RWPE1 (cell line): ENCODE measurements around the gene ALDH3B1.

ENCODE experiments used
- CTCF ChIA-PET: fragments of 350-600 bp; sonication (Branson Sonifier 250); formaldehyde crosslinking; extraction: SDS; loops from one replicate; lab custom pipeline; 2021; lab: Yijun Ruan, JAX
- POLR2A ChIA-PET: fragments of 400-600 bp; formaldehyde crosslinking; extraction: SDS; loops from one replicate; lab custom pipeline; 2020; ENCODE audit warnings: antibody characterized with exemption; ENCODE audit not compliant: low non-redundant PET; lab: Yijun Ruan, JAX
- DNase-seq: peaks from one replicate; pipeline ENCODE4 v3.0.0; 2012; ENCODE audit warnings: low spot score
- H3K27ac ChIP-seq: fragments of 450-650 bp; 2 replicates; pipeline ENCODE4 v1.5.1; 2017
- TF ChIP-seq, protein P1 (sequence below): fragments of 450-650 bp; conservative IDR thresholded peaks from 2 replicates; pipeline ENCODE4 v1.5.1; 2017; ENCODE audit warnings: low read depth, mild to moderate bottlenecking

Gene ALDH3B1

DNA sequence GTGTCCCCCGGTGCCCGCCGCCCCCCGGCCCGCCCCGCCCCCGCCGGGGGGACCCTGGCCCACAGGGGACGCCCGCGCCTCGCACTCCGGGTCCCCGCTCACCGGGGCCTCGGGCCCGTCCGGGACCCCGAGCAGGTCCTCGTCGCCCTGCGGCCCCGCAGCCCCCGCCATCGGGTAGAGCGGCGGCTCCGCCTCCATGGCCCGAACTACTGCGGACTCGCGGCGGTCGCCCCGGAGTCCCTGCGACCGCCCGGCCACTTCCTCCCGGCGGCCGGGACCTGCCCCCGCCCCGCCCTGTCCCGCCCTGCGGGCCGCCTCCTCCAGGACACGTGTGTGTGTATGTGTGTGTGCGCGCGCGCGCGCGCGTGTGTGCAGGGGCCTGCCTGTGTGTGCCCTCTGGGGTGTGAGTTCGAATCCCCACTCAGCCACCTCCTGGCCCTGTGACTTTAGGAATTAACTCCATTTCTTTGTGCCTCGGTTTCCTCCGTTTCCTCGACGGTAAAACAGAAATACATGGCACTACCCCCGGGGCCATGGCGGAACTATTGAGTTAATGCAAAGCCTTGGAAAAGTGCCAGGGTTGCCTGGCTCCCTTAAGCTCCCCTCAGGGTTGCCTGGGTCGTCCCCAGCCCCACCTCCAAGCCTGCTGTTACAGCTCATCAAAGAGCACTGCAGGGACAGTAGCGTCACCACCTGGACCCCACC lies 6.1 kb upstream of the ALDH3B1 start, which contains the start of gene UNC93B1:
UNC93B1 (minus strand) TSS at position 252 of the 705 bp plus-strand sequence; CDS start at position 198, 54 bp downstream.
- CTCF ChIA-PET: interaction anchor here (0.5 to 1.5 kb wide), 4 partner anchors 16 to 242 kb away, joined by 3 to 6 read pairs (median 4); no protein-coding TSS in a partner anchor
- DNase-seq: peak; percentile 64
- TF ChIP-seq, protein P1, sequence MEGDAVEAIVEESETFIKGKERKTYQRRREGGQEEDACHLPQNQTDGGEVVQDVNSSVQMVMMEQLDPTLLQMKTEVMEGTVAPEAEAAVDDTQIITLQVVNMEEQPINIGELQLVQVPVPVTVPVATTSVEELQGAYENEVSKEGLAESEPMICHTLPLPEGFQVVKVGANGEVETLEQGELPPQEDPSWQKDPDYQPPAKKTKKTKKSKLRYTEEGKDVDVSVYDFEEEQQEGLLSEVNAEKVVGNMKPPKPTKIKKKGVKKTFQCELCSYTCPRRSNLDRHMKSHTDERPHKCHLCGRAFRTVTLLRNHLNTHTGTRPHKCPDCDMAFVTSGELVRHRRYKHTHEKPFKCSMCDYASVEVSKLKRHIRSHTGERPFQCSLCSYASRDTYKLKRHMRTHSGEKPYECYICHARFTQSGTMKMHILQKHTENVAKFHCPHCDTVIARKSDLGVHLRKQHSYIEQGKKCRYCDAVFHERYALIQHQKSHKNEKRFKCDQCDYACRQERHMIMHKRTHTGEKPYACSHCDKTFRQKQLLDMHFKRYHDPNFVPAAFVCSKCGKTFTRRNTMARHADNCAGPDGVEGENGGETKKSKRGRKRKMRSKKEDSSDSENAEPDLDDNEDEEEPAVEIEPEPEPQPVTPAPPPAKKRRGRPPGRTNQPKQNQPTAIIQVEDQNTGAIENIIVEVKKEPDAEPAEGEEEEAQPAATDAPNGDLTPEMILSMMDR: no peak
- H3K27ac ChIP-seq: peak within 1 kb of the TSS; percentile 61
- POLR2A ChIA-PET: no interaction called here

DNA sequence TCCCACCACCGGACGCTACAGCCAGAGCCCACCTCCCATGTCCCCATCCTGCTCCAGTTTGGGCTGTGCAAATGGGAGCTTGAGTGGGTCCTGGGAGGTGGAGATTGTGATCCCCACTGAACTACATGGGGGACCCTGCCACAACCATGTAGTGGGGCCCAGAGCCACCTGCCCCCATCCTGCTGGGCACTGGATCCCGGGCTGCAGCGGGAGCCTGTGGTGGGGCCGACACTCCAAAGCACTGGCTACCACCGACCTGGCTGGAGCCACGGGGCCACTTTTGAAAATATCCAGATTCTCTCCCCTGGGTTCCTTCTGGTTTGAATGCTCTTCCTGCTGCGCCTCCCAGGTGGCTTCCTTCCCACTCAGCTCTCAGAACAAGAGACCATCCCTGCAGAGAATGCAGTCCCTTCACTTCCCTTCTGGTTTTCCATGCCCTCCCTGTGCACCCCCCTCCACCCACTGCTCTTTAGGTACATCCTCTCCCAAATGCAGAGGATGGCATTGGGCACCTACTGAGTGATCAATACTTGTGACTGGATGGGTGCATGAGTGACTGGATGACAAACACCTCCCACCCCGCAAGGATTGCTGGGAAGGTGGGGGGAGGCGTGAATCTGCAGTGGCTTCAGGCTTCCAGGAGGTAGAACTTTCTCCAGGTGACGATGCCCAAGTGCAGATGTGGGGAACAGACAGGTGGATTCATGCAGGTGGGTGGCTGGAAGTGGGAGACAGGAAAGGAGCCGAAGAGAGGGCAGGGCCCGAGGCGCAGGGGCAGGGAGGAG lies 5.4 kb upstream of the ALDH3B1 start:
- H3K27ac ChIP-seq: peak overlapping the region; percentile 61
- TF ChIP-seq, protein P1: no peak
- ChIA-PET POLR2A (no interaction called here), CTCF (interaction anchor here (0.5 kb wide), 1 partner anchor 242 kb away, joined by 3 read pairs; no protein-coding TSS in a partner anchor)
- no peak for DNase-seq

DNA sequence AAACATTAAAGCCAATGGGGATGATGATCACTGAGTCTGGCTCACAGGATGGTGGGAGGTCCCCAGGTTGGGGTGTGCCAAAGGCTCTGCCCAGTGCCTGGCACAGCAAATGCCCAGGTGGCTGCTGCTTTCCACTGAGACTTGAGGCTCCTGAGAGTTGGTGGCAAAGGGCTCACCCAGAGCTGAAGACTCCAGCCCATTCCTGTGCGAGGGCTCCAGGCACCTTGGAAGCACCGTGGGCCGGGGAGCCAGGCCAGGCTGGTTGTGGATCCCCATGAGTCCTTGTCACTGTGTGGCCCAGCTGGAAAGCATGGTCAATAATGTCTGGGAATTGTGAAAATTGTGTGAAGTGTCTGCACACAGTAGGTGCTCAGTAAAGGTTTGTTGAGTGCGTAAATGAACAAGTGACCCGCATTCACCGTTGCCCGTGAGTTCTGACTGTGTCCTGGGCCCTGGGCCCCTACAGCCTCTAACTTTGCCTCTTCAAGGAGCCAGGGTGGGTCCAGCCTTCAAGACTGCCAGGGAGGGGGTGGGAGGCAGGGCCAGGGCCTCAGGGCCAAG lies 3.4 kb upstream of the ALDH3B1 start:
- no peak for DNase-seq
- ChIA-PET POLR2A (no interaction called here), CTCF (interaction anchor here (0.9 kb wide), 1 partner anchor 202 kb away, joined by 3 read pairs; no protein-coding TSS in a partner anchor)
- TF ChIP-seq, protein P1: no peak
- H3K27ac ChIP-seq: peak overlapping the region; percentile 61

DNA sequence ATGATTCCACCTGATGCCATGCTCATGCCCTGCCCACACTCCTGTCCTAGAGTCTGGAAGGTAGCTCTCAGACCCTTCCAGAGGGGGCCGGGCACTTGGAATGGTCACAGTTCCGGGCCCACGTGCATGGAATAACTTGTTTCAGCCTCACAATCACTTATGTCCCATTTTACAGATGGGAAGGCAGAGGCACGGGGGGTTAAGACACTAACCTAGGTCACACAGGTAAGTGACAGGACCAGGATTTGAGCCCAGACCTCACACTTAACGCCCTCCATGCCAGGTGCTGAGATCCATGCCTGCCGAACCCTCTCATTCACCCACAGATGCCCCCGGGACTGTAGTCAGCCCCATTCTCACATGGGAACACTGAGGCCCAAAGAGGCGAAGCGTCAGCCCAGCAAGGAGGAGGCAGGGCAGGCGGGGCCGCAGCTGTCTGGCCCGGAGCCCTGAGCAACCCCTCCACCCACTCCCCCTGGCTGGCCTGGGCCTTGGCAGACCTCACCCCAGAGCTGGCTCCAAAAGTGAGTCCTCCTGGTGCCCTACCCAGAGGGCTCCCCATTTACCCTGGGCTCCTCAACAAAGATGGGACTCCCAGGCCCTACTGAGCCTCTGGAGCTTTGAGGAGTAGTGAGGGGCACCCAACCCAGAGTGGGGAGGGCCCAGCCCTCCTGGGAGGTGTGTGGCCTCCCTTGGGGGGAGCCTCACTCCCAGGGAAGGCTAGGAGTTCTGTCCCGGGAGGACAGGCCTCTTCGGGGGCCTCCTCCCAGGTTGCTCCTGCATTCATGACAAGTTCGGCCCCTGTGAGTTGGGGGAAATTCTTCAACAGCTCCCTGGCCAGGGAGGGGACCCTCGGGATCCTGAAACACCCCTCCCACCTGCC lies 2.4 kb upstream of the ALDH3B1 start:
- peak overlapping the region; percentile 99 for H3K27ac ChIP-seq
- POLR2A ChIA-PET: no interaction called here
- TF ChIP-seq, protein P1: no peak
- CTCF ChIA-PET: no interaction called here
- no peak for DNase-seq

DNA sequence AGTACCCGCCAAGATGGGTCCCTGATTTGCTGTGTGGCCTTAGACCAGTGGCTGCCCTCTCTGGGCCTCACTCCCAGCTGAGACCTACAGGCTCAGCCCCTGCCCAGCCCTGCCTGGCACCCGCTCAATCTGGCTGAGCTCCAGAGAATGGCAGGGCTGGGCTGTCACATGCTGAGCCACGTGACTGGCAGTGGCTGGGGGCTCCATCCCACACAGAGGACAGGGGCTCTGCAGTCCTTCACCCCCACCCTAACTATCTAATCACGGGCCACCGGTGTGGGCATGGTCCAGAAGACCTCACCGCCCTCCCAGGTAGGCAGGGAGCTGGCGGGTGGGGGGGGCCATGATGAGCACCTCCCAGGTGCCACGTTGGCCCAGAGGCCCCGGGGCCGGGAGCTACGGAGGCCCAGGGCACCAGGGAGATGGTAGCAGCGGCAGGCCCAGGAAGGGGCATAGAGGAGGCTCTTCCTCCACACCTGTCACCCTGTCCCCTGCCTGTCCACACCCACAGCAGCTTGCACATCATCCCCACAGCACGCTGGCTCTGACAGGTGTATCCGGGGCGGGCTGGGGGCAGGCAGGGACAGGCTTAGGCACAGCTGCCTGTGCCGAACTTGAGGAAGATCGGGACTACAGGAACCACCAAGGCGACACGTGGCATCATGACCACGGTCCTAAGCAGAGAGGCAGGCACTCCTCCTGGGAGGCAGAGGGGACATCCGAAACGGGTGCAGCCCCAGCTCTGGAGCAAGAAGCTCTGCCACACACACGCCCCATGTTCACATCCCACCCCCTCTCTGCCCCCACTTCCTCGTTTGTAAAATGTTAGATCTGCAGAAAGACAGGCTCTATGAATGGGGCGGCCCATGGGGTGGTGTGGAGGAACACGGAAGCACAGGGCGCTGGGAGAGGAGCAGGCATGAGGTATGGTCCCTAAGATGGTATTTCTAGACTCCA lies 1.5 kb upstream of the ALDH3B1 start:
- no peak for DNase-seq
- TF ChIP-seq, protein P1: no peak
- peak overlapping the region; percentile 99 for H3K27ac ChIP-seq
- CTCF ChIA-PET: interaction anchor here (0.7 kb wide), 2 partner anchors 16 to 198 kb away, joined by 4 to 15 read pairs; no protein-coding TSS in a partner anchor
- POLR2A ChIA-PET: no interaction called here
